Fibroblast of lung (primary cell): Measurements from ENCODE around the gene CST11. TPM values are rescaled to one million over a fixed set of nuclear protein-coding genes. Genes with fewer than 3 reads are reported as not detected.

Experiments used
- DNase-seq, 2 donors: peaks; one replicate each; pipeline versions ENCODE4 v3.0.0 to v3.0.0-alpha.2; 2010; ENCODE audit warnings: low read depth in 2 of 2
- H2AFZ ChIP-seq: 2 replicates; pipeline ENCODE4 v1.5.1; 2012; ENCODE audit warnings: low read length, control low read depth, inconsistent platforms
- H3K27ac ChIP-seq: 2 replicates; pipeline ENCODE4 v1.5.1; 2011; ENCODE audit warnings: low read length, control low read depth; ENCODE audit not compliant: insufficient read depth
- H3K27me3 ChIP-seq: 2 replicates; pipeline ENCODE4 v1.5.1; 2011; ENCODE audit warnings: mild to moderate bottlenecking, low read length; ENCODE audit not compliant: control insufficient read depth, insufficient read depth
- H3K36me3 ChIP-seq: 2 replicates; pipeline ENCODE4 v1.5.1; 2011; ENCODE audit warnings: low read length; ENCODE audit not compliant: control insufficient read depth, insufficient read depth
- H3K4me1 ChIP-seq: 2 replicates; pipeline ENCODE4 v1.5.1; 2011; ENCODE audit warnings: low read length; ENCODE audit not compliant: control insufficient read depth, insufficient read depth; ENCODE audit errors: extremely low read depth
- H3K4me2 ChIP-seq: 2 replicates; pipeline ENCODE4 v1.5.1; 2011; ENCODE audit warnings: low read length, control low read depth; ENCODE audit not compliant: insufficient read depth; ENCODE audit errors: extremely low read depth
- H3K4me3 ChIP-seq, 4 experiments: fragments of 200-600 bp in 1 of 4; sonication (generic) in 1 of 4; replicated peaks in 1 of 4; 2 replicates each; pipeline ENCODE4 v1.5.1; 2011 to 2016; ENCODE audit warnings: low read length in 4 of 4, low read depth in 3 of 4, mild to moderate bottlenecking in 3 of 4, control low read depth in 2 of 4, inconsistent platforms in 1 of 4, mixed read lengths in 1 of 4; ENCODE audit not compliant: insufficient read depth in 1 of 4; ENCODE audit errors: control extremely low read depth in 1 of 4
- H3K79me2 ChIP-seq: 2 replicates; pipeline ENCODE4 v1.5.1; 2012; ENCODE audit warnings: mild to moderate bottlenecking, low read length, inconsistent platforms; ENCODE audit not compliant: control insufficient read depth, insufficient read depth
- H3K9ac ChIP-seq: 2 replicates; pipeline ENCODE4 v1.5.1; 2011; ENCODE audit warnings: mild to moderate bottlenecking, low read length, control low read depth; ENCODE audit not compliant: insufficient read depth
- H3K9me3 ChIP-seq: 2 replicates; pipeline ENCODE4 v1.5.1; 2012; ENCODE audit warnings: low read depth, low read length; ENCODE audit not compliant: control insufficient read depth, insufficient read depth
- H4K20me1 ChIP-seq: 2 replicates; pipeline ENCODE4 v1.5.1; 2011; ENCODE audit warnings: low read length; ENCODE audit not compliant: control insufficient read depth, insufficient read depth; ENCODE audit errors: extremely low read depth
- CTCF ChIP-seq, 2 donors: IDR thresholded peaks in 1 of 2; conservative IDR thresholded peaks in 1 of 2; 1 replicate in 1 of 2; 2 replicates in 1 of 2; pipeline ENCODE4 v1.5.1; 2011 to 2012; ENCODE audit warnings: low read length in 2 of 2, control low read depth in 1 of 2, inconsistent platforms in 1 of 2, low read depth in 1 of 2, mild to moderate bottlenecking in 1 of 2
- EZH2 ChIP-seq: IDR thresholded peaks from 2 replicates; pipeline ENCODE4 v1.5.1; 2012; ENCODE audit warnings: low read length, control low read depth, mild to moderate bottlenecking; ENCODE audit errors: missing control alignments
- polyA plus RNA-seq, 2 donors: library from polyadenylated mRNA; depleted of rRNA in 1 of 2; stranded (reverse) in 1 of 2; unstranded in 1 of 2; fragments of >200 nt; gene quantifications; 2 replicates each; pipeline ENCODE4 v1.2.1, GENCODE V29; 2011 to 2012; ENCODE audit warnings: missing spikeins in 1 of 2
- total RNA-seq: library from RNA; depleted of rRNA; stranded (reverse); fragments of >200 nt; gene quantifications from 2 replicates; pipeline ENCODE4 v1.2.1, GENCODE V29; 2014

The CST11 gene
- total and polyA plus RNA-seq, 2 donors (not counting 1 experiment from before 2014, with no cell fraction given): not detected

- H3K79me2 ChIP-seq: no peaks in the 10 kb centered on the region
- H3K9ac ChIP-seq: no peak overlapping the region
- no peaks in the 10 kb centered on the region for H3K4me1 ChIP-seq
- no peaks in the 10 kb centered on the region for H3K27me3 ChIP-seq
- no peaks in the 10 kb centered on the region for H3K36me3 ChIP-seq
- TF ChIP-seq CTCF (conservative IDR thresholded peaks at IDR 0.05 in 1 of 2, IDR thresholded peaks at IDR 0.05 in 1 of 2; ENCODE audit: low read depth in 1 of 2, low read length in 2 of 2): no peak
- no peak for TF ChIP-seq EZH2
- no peak overlapping the region for H3K4me2 ChIP-seq
- no peak overlapping the region for H3K27ac ChIP-seq
- no peak for DNase-seq
- no peaks in the 10 kb centered on the region for H3K9me3 ChIP-seq
- no peaks in the 10 kb centered on the region for H4K20me1 ChIP-seq
- H3K4me3 ChIP-seq: no peak overlapping the region
- no peak overlapping the region for H2AFZ ChIP-seq
These were observed 1.2 kb upstream of the CST11 start for GRCh38 chr20:23453549-23454543.

GRCh38 chr20:23451956-23452487 lies 654 bp downstream of the CST11 start:
- Histone ChIP-seq H4K20me1 (no peaks in the 10 kb centered on the region), H3K27ac (no peak overlapping the region), H3K4me2 (no peak overlapping the region), H3K4me1 (no peaks in the 10 kb centered on the region), H3K9me3 (no peaks in the 10 kb centered on the region), H3K79me2 (no peaks in the 10 kb centered on the region), H2AFZ (no peak overlapping the region), H3K9ac (no peak overlapping the region), H3K4me3 (no peak overlapping the region), H3K36me3 (no peaks in the 10 kb centered on the region), H3K27me3 (no peaks in the 10 kb centered on the region)
- TF ChIP-seq CTCF (conservative IDR thresholded peaks at IDR 0.05 in 1 of 2, IDR thresholded peaks at IDR 0.05 in 1 of 2; ENCODE audit: low read depth in 1 of 2, low read length in 2 of 2): no peak
- no peak for TF ChIP-seq EZH2
- DNase-seq: no peak

GRCh38 chr20:23450877-23451276 lies 1.8 kb downstream of the CST11 start:
- no peak for TF ChIP-seq CTCF (conservative IDR thresholded peaks at IDR 0.05 in 1 of 2, IDR thresholded peaks at IDR 0.05 in 1 of 2; ENCODE audit: low read depth in 1 of 2, low read length in 2 of 2)
- no peak for TF ChIP-seq EZH2
- no peaks in the 10 kb centered on the region for H3K9me3 ChIP-seq

More at GRCh38 chr20:23450877-23451276, 1.8 kb downstream of the CST11 start:
- DNase-seq: no peak
- H3K4me1 ChIP-seq: no peaks in the 10 kb centered on the region
- no peaks in the 10 kb centered on the region for H3K79me2 ChIP-seq
- H4K20me1 ChIP-seq: no peaks in the 10 kb centered on the region
- H3K4me3 ChIP-seq: no peak overlapping the region
- H3K36me3 ChIP-seq: no peaks in the 10 kb centered on the region
- no peak overlapping the region for H3K9ac ChIP-seq
- H3K27me3 ChIP-seq: no peaks in the 10 kb centered on the region
- no peak overlapping the region for H3K27ac ChIP-seq
- no peak overlapping the region for H2AFZ ChIP-seq
- H3K4me2 ChIP-seq: no peak overlapping the region
